ENCODE data around the gene SLC26A1.

GRCh38 chr4:1039493-1040343 lies 46.5 kb upstream of the SLC26A1 start:
- TF ChIP-seq ATF3 (CRISPR knock-in tag; conservative IDR thresholded peaks at IDR 0.05), result no peak
- no peak for TF ChIP-seq CTCF (IDR thresholded peaks at IDR 0.05)
- TF ChIP-seq ATF1 (CRISPR knock-in tag; IDR thresholded peaks at IDR 0.05), result no peak
- TF ChIP-seq FOXP1 (CRISPR knock-in tag; IDR thresholded peaks at IDR 0.05; ENCODE audit: borderline replicate concordance), result no peak
